Measurements from ENCODE around the gene ATP7B.

The ATP7B gene

DNA sequence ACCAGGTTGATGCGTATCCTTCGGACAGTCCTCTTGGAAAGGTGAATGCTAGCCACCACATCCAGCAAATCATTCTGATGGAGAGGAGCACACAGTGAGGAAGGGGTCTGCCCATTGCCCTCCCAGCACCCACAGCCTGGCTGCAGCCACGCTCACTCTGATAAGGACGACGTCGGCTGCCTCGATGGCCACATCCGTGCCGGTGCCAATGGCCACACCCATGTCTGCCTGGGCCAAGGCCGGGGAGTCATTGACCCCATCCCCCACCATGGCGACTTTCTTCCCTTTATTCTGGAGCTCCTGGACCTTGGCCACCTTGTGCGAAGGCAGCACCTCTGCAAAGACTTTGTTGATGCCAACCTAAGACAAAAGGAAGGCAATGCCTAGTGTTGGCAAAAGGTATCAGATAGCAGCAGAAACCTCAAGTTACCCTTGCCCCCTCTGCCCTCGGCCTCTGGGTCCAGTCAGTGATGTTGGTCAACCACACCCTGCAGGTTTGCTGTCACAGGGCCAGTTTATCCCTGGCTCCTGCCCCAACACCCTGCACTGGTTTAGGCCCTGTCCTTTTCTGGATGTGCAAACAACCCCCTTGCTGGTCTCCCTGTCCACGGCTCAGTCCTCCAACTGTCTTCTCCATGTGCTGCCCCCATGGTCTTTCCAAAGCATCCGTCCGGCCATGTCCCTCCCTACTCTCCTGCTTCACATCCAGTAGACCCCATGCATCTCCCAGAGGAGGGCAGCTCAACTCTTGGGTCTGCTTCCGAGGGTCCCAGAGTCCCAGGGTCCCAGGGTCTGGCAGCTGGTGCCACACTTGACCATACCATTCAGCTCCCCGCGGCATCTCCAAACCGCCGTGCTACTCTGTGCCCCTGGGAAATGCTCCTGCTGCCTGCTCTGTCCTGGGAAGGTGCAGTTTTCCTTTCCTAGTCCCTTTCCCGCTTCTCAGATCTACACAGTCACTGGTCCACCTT lies 73.6 kb downstream of the ATP7B start:
- no peak overlapping the region for H3K4me3 ChIP-seq (ENCODE audit: low read length)
- no peaks in the 10 kb centered on the region for H3K36me3 ChIP-seq (ENCODE audit: insufficient read depth, low read length)
- H3K27me3 ChIP-seq (ENCODE audit: control insufficient read depth, insufficient read depth, low read length), result no peaks in the 10 kb centered on the region
- H3K9ac ChIP-seq (ENCODE audit: low read depth, low read length), result no peak overlapping the region
- no peaks in the 10 kb centered on the region for H3K4me1 ChIP-seq (ENCODE audit: control insufficient read depth, insufficient read depth, low read length)
- no peaks in the 10 kb centered on the region for H3K9me3 ChIP-seq (replicated peaks; ENCODE audit: low read length)
- no peak overlapping the region for H3K4me2 ChIP-seq (ENCODE audit: low read length)

DNA sequence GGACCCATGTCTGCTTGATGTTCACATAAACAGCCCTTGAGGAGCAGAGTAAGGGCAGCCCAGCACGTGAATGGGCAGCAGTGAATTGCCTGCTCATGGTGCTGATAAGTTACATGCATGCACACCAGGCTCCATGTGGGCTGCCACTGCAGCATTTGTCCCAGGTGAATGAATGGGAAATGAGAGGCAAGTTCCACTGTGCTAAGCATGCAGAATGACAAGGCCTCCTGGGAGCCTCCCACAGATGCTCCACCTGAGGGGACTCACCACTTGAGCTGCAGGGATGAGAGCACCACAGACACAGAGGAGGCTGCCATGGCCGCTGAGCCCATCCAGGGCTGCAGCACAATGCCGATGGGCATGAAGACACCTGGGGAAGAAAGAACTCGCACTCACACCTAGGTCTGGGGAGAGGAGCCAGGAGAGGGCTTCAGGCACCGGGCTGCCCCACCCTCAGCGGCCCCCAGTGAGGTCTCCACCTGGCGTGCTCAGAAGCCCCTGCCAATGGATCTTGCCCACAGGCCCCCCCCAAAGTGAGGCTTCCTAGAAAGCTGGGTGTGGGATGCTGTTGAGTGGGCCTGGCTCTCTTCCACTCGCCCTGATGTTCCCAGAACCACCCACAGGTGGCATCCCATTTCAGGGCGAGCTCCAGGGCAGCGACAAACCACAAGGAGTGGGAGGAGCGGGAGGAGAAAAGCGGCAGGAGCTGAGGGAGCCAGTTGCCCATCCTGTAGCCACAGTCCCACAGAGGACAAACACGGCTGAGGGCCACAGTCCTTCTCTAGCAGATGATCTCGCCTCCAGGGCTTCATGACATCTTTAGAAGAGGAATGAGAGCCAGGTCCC lies 75.7 kb downstream of the ATP7B start:
- Histone ChIP-seq H3K9ac (ENCODE audit: low read depth, low read length) (no peak overlapping the region), H3K4me3 (ENCODE audit: low read length) (no peak overlapping the region), H3K36me3 (ENCODE audit: insufficient read depth, low read length) (no peaks in the 10 kb centered on the region), H3K9me3 (replicated peaks; ENCODE audit: low read length) (no peaks in the 10 kb centered on the region), H3K4me1 (ENCODE audit: control insufficient read depth, insufficient read depth, low read length) (no peaks in the 10 kb centered on the region), H3K4me2 (ENCODE audit: low read length) (no peak overlapping the region), H3K27me3 (ENCODE audit: control insufficient read depth, insufficient read depth, low read length) (no peaks in the 10 kb centered on the region)

DNA sequence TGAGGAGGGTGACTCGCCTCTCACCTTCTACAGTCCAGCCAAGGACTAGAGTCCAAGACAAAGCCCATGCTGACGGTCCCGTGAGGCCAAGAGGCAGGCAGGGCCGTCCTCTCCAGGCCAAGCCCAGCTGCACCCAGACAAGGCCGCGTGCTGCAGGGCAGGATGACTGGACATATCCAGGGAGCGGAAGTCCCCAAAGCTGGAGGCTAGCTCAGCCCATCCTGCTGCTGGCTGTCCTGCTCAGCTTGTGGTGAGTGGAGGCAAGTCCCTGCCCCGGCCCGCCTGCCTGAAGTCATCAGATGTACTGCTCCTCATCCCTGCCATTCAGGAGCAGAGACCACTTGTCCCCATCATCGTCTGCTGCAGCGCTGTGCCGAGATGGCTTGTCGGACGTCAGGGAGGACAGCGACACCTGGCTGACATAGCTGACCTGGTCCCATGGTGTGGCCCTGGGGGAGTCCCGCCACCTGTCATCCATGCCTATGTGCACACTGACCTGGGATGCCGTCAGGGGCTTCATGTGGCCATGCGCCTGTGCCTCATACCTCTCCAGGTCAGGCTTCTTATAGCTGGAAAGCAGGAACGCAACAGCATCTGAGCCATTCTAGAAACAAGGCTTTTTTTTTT lies 76.7 kb downstream of the ATP7B start:
- no peaks in the 10 kb centered on the region for H3K27me3 ChIP-seq (ENCODE audit: control insufficient read depth, insufficient read depth, low read length)
- H3K4me1 ChIP-seq (ENCODE audit: control insufficient read depth, insufficient read depth, low read length), result no peaks in the 10 kb centered on the region
- no peaks in the 10 kb centered on the region for H3K36me3 ChIP-seq (ENCODE audit: insufficient read depth, low read length)
- H3K4me2 ChIP-seq (ENCODE audit: low read length), result no peak overlapping the region
- no peak overlapping the region for H3K4me3 ChIP-seq (ENCODE audit: low read length)
- H3K9ac ChIP-seq (ENCODE audit: low read depth, low read length), result no peak overlapping the region
- no peaks in the 10 kb centered on the region for H3K9me3 ChIP-seq (replicated peaks; ENCODE audit: low read length)

DNA sequence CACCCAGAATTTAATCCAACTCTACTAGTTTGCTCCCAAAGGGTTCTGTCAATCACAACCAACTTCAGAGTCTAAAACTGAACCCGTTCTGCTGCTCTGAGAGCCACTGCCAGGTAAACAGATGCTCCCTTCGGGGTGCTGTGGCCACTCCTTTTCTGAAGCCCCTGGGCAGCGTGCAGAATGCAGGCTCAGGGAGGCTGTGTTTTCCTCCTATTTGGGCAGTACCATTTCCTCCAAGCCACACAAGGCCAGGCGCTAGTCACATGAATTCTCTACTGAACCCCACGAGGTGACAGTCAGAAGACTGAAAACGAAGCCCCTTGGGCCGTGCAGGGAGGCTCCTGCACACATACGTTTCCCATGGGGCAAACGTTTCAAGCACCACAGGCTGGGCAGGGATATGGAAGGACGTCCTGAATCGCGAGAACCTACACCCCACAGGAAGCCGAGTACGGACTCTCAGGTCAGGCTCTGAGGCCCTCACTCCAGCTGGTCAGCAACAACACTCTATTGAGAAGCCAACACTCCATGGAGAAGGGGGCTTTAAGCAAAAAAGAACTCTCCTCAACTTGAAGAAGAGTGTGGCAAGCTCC lies 77.7 kb downstream of the ATP7B start:
- H3K4me3 ChIP-seq (ENCODE audit: low read length), result no peak overlapping the region
- no peaks in the 10 kb centered on the region for H3K36me3 ChIP-seq (ENCODE audit: insufficient read depth, low read length)
- H3K4me1 ChIP-seq (ENCODE audit: control insufficient read depth, insufficient read depth, low read length), result no peaks in the 10 kb centered on the region
- H3K9me3 ChIP-seq (replicated peaks; ENCODE audit: low read length), result no peaks in the 10 kb centered on the region
- H3K9ac ChIP-seq (ENCODE audit: low read depth, low read length), result no peak overlapping the region
- H3K27me3 ChIP-seq (ENCODE audit: control insufficient read depth, insufficient read depth, low read length), result no peaks in the 10 kb centered on the region
- no peak overlapping the region for H3K4me2 ChIP-seq (ENCODE audit: low read length)

DNA sequence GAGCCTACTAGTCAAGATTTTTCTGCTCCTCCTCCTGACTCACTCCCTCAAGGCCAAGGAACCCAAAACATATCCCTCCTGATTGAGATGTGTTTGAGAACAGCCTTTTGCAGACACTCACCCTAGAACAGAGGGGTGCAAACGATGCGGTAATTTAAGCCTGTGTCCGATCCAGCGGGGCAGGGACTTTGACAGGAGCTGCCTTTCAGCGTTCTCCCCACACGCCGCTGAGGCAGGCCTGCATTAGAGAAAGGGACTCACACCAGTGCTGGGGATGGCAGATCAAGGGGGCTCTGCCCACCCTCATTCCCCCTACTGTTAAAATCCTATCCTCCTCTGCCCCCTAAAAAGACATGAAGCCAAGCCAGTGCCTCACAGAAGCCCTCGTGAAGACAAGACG lies 79.0 kb downstream of the ATP7B start:
- H3K4me2 ChIP-seq (ENCODE audit: low read length), result no peak overlapping the region
- no peaks in the 10 kb centered on the region for H3K4me1 ChIP-seq (ENCODE audit: control insufficient read depth, insufficient read depth, low read length)
- H3K36me3 ChIP-seq (ENCODE audit: insufficient read depth, low read length), result no peaks in the 10 kb centered on the region
- H3K27me3 ChIP-seq (ENCODE audit: control insufficient read depth, insufficient read depth, low read length), result no peaks in the 10 kb centered on the region
- H3K4me3 ChIP-seq (ENCODE audit: low read length), result no peak overlapping the region
- H3K9ac ChIP-seq (ENCODE audit: low read depth, low read length), result no peak overlapping the region
- H3K9me3 ChIP-seq (replicated peaks; ENCODE audit: low read length), result no peaks in the 10 kb centered on the region

DNA sequence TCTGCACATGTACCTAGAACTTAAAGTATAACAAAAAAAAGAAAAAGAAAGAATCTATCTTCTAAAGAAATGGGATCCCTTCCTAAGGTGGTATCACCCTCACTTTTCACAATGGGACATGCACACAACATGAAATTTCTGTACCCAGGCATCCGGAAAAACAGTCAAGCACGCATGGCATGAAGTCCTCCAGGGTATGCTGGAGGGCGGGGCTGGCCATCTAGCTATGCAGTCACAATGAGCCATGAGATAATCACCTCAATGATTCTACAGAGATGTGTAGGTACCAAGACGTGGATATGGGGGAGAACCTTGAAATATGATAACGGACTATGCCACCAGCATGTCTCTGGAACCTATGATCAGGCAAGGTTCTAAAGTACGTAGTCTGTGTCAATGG lies 79.6 kb downstream of the ATP7B start:
- Histone ChIP-seq H3K4me2 (ENCODE audit: low read length) (no peak overlapping the region), H3K4me3 (ENCODE audit: low read length) (no peak overlapping the region), H3K27me3 (ENCODE audit: control insufficient read depth, insufficient read depth, low read length) (no peaks in the 10 kb centered on the region), H3K9me3 (replicated peaks; ENCODE audit: low read length) (no peaks in the 10 kb centered on the region), H3K9ac (ENCODE audit: low read depth, low read length) (no peak overlapping the region), H3K36me3 (ENCODE audit: insufficient read depth, low read length) (no peaks in the 10 kb centered on the region), H3K4me1 (ENCODE audit: control insufficient read depth, insufficient read depth, low read length) (no peaks in the 10 kb centered on the region)

DNA sequence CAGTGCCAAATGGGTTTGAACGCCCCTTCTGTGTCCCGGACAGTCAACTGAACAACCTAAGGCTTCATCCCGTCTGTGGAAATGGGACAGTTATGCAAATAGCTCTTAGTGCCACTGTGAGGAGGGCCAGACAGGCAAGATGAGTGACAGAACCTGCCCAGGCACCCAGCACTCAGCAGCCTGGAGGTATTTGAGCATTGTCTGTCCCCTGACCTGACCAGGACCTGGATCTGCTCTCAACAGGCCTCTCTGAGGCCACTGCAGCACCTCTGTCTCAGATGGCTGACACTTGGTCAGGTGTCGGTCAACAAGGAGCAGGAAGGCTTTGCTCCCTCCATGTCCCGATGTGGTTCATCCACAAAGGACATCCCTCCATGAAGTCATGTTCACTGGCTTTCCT lies 81.6 kb downstream of the ATP7B start:
- Histone ChIP-seq H3K4me3 (ENCODE audit: low read length) (no peak overlapping the region), H3K4me2 (ENCODE audit: low read length) (no peak overlapping the region), H3K36me3 (ENCODE audit: insufficient read depth, low read length) (no peaks in the 10 kb centered on the region), H3K9me3 (replicated peaks; ENCODE audit: low read length) (no peaks in the 10 kb centered on the region), H3K9ac (ENCODE audit: low read depth, low read length) (no peak overlapping the region), H3K4me1 (ENCODE audit: control insufficient read depth, insufficient read depth, low read length) (no peaks in the 10 kb centered on the region), H3K27me3 (ENCODE audit: control insufficient read depth, insufficient read depth, low read length) (no peaks in the 10 kb centered on the region)

DNA sequence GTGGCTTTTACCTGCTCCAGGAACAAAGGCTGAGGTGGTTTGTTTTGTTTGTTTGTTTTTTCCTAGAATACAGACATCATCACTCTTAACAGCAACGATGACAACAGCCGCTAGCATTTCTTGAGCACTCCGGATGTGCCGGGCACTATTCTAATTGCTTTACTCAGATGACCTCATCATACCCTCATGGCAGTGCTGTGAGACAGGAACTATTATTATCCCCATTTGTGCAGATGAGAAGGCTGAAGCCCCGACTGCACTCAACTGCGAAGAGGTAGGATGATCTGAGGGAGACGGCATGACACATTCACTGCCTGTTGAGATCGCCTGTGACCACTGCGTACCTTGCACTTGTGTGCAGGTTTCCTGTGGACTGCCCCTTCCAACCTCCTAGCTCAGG lies 83.0 kb downstream of the ATP7B start:
- Histone ChIP-seq H3K36me3 (ENCODE audit: insufficient read depth, low read length) (no peaks in the 10 kb centered on the region), H3K4me3 (ENCODE audit: low read length) (no peak overlapping the region), H3K9me3 (replicated peaks; ENCODE audit: low read length) (no peaks in the 10 kb centered on the region), H3K27me3 (ENCODE audit: control insufficient read depth, insufficient read depth, low read length) (peaks cover under 1% of the 10 kb centered on the region), H3K4me2 (ENCODE audit: low read length) (no peak overlapping the region), H3K9ac (ENCODE audit: low read depth, low read length) (no peak overlapping the region), H3K4me1 (ENCODE audit: control insufficient read depth, insufficient read depth, low read length) (no peaks in the 10 kb centered on the region)

DNA sequence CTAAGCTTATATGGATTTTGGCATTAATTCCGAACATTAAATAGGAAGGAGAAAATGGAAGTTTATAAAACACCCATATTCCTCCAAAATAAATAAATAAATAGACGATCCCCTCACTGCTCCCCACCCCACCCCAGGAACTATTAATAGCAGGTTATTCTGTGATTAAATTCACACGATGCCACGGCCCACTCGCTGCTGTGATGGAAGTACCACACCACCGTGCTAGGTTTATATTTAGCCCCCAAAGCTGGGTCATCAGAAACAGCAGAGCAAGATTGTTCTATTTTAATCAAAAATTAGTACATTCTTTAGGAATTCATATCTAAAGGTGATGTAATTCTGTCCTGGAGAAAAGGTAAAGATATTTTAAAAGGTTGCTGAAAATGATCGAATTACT lies 84.1 kb downstream of the ATP7B start:
- no peaks in the 10 kb centered on the region for H3K4me1 ChIP-seq (ENCODE audit: control insufficient read depth, insufficient read depth, low read length)
- H3K9me3 ChIP-seq (replicated peaks; ENCODE audit: low read length), result no peaks in the 10 kb centered on the region
- H3K27me3 ChIP-seq (ENCODE audit: control insufficient read depth, insufficient read depth, low read length), result peaks cover 3% of the 10 kb centered on the region
- H3K4me2 ChIP-seq (ENCODE audit: low read length), result no peak overlapping the region
- H3K36me3 ChIP-seq (ENCODE audit: insufficient read depth, low read length), result no peaks in the 10 kb centered on the region
- no peak overlapping the region for H3K9ac ChIP-seq (ENCODE audit: low read depth, low read length)
- H3K4me3 ChIP-seq (ENCODE audit: low read length), result no peak overlapping the region

DNA sequence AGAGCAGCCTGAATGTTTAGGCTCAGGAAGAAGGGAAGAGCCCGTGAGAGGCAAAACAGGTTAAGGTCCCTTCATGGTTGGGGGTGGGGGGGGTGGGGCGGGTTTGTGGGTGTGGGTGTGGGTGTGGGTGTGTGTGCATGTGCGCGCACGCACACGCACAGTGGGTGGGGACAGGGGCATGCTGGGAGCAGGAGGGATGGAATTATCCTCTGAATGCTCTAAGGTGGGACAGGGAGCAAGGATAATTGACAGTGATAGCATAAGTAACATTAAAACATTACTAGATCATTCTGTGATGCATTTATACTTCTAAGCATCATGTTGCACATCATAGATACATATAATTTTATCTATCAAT lies 84.7 kb downstream of the ATP7B start:
- Histone ChIP-seq H3K36me3 (ENCODE audit: insufficient read depth, low read length) (no peaks in the 10 kb centered on the region), H3K4me1 (ENCODE audit: control insufficient read depth, insufficient read depth, low read length) (no peaks in the 10 kb centered on the region), H3K9me3 (replicated peaks; ENCODE audit: low read length) (no peaks in the 10 kb centered on the region), H3K9ac (ENCODE audit: low read depth, low read length) (no peak overlapping the region), H3K27me3 (ENCODE audit: control insufficient read depth, insufficient read depth, low read length) (peaks cover 8% of the 10 kb centered on the region), H3K4me3 (ENCODE audit: low read length) (no peak overlapping the region), H3K4me2 (ENCODE audit: low read length) (no peak overlapping the region)

DNA sequence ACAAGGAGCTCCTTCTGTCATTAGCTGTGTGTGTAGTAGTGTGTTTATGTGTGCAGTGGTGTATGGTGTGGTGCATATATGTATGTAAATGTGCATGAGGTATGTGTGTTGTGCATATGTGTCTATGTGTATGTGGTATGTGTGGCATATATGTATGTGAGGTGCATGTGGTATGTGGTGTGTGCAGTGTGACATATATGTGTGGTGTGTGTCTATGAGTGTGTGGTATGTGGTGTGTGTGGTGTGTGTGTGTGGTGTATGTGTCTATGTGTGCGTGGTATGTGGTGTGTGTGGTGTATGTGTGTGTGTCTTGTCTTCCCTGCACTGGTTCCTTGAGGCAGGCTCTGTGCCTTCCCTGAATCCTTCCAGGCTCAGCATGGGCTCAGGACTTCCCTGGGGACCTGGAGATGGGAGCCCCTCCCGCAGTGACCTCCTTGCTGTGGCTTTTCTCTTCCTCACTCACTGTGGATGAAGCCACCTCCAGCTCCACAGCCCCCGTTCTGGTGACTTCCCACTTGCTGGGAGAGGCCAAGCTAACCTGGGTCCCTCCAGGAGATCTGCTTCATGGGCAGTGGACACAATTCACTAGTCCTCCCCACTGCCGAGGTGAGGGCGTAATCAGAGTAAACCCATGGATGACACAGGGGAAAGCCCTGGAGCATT lies 85.3 kb downstream of the ATP7B start:
- peaks cover 8% of the 10 kb centered on the region for H3K27me3 ChIP-seq (ENCODE audit: control insufficient read depth, insufficient read depth, low read length)
- no peak overlapping the region for H3K4me3 ChIP-seq (ENCODE audit: low read length)

More for the DNA sequence above, 85.3 kb downstream of the ATP7B start:
- no peak overlapping the region for H3K4me2 ChIP-seq (ENCODE audit: low read length)
- no peaks in the 10 kb centered on the region for H3K36me3 ChIP-seq (ENCODE audit: insufficient read depth, low read length)
- H3K9ac ChIP-seq (ENCODE audit: low read depth, low read length), result no peak overlapping the region
- H3K9me3 ChIP-seq (replicated peaks; ENCODE audit: low read length), result no peaks in the 10 kb centered on the region
- H3K4me1 ChIP-seq (ENCODE audit: control insufficient read depth, insufficient read depth, low read length), result no peaks in the 10 kb centered on the region
